ENCODE results near the gene AKT2. TPM values are rescaled to one million over a fixed set of nuclear protein-coding genes. Genes with fewer than 3 reads are reported as not detected.

Gene AKT2
- total RNA-seq, 1 donor from 2014 or later = 105 TPM

DNA sequence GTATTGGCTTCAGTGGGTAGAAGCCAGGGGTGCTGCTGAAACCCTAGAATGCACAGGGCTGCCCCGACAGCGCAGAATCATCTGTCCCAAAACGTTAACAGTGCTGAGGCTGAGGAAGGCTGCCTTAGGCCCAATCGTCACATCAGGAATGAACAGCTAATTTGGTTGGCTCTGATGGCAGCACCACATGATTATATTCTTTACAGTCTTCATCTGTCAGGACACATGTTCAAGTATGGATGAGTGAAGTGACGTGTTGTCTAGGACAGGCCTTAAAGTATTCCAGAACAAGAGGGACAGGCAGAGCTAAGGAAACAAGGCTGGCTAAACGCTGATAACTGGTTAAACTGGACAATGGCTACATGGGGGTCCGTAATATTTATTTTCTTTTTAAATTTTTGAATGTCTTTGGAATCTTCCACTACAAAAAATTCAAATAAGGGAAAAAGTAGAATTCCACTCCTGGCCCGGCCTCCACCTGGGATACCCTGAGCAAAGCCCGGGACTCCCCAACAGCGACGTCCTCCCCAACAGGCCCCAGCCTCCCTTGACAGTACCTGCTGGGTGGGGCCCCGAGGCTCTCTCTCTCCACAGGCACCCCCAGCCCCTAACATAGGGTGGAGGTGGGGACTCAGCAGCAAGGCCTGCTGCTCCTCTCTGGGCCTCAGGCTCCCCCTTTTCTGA lies 43.9 kb downstream of the AKT2 start:
- Histone ChIP-seq H3K9me3 (no peaks in the 10 kb centered on the region), H3K27me3 (no peaks in the 10 kb centered on the region), H3K36me3 (peaks cover 0 to 58% of the 10 kb centered on the region in 2 donors), H3K27ac (no peak overlapping the region), H3K4me1 (peaks cover 30% of the 10 kb centered on the region), H3K4me3 (no peak overlapping the region)
- intact Hi-C loops (cut with DNase I) = no loop called here
- TF ChIP-seq POLR2AphosphoS5 (IDR thresholded peaks at IDR 0.05; ENCODE audit: insufficient read depth in 1 of 2, low read depth in 1 of 2) (no peak), POLR2A (IDR thresholded peaks at IDR 0.05) (no peak)
- TF ChIP-seq, protein P1, sequence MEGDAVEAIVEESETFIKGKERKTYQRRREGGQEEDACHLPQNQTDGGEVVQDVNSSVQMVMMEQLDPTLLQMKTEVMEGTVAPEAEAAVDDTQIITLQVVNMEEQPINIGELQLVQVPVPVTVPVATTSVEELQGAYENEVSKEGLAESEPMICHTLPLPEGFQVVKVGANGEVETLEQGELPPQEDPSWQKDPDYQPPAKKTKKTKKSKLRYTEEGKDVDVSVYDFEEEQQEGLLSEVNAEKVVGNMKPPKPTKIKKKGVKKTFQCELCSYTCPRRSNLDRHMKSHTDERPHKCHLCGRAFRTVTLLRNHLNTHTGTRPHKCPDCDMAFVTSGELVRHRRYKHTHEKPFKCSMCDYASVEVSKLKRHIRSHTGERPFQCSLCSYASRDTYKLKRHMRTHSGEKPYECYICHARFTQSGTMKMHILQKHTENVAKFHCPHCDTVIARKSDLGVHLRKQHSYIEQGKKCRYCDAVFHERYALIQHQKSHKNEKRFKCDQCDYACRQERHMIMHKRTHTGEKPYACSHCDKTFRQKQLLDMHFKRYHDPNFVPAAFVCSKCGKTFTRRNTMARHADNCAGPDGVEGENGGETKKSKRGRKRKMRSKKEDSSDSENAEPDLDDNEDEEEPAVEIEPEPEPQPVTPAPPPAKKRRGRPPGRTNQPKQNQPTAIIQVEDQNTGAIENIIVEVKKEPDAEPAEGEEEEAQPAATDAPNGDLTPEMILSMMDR (IDR thresholded peaks at IDR 0.05) = no peak
- no peak for DNase-seq (ENCODE audit: extremely low spot score in 2 of 2)

DNA sequence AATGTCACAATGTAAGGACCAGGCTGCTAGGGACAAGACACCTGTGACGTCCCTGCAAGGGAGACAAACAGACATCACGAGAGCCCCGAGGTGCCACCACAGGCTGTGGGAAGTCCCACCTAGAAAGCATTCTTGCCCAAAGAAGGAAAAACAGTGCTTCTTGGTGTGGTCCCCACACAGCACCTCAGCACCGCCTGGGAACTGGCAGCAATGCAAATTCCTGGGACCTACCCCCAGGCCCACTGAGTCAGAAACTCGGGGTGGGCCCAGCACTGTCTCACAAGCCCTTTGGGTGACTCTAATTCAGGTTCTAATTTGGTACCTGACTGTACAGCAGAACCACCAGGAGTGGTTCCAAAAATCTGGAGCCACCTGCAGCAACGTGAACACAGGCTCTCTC lies 44.8 kb downstream of the AKT2 start:
- DNase-seq (ENCODE audit: extremely low spot score in 2 of 2) = no peak
- H3K9me3 ChIP-seq = no peaks in the 10 kb centered on the region
- H3K27ac ChIP-seq = no peak overlapping the region
- H3K36me3 ChIP-seq = peaks cover 0 to 67% of the 10 kb centered on the region in 2 donors
- intact Hi-C loops (cut with DNase I) = no loop called here
- TF ChIP-seq POLR2AphosphoS5 (IDR thresholded peaks at IDR 0.05; ENCODE audit: insufficient read depth in 1 of 2, low read depth in 1 of 2) = no peak
- TF ChIP-seq, protein P1 (IDR thresholded peaks at IDR 0.05) = no peak
- no peak for TF ChIP-seq POLR2A (IDR thresholded peaks at IDR 0.05)
- no peak overlapping the region for H3K4me3 ChIP-seq
- H3K27me3 ChIP-seq = no peaks in the 10 kb centered on the region
- peaks cover 20% of the 10 kb centered on the region for H3K4me1 ChIP-seq

DNA sequence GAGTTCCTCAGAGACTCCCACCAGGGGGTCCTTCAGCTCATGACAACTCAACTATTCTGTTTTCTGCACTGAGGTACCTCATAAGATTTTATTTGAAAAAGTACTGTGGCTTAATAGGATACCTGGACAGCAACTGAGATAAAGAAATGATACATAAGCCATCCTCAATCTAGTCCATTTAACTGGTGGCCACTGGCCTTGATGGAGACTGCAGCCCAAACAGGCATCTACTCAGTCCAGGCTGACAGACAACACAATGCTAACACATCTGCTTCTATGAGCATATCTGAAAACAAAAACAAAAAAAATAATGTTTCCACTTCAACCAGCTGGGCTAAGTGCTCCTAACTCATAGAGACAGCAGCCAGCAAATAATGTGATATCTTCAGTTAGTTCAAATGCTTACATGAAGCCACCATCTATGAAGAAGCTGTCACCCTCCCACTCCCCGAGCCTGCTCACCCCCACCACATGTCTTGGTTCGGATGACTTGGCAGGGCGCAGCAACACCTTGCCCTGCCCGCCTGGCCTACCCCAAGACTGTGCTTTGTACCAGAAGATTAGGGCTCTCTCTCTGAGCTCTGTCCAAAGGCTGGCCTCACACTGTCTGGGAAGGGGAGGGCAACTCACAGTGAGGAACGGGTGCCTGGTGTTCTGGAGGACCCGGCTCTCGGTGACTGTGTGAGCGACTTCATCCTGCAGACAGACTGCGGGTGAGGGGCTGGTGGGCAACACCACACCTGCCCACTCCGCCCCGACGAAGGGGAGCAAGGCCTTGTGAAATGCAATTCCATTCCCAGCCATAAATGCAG lies 45.5 kb downstream of the AKT2 start:
- Histone ChIP-seq H3K36me3 (peaks cover 0 to 74% of the 10 kb centered on the region in 2 donors), H3K9me3 (no peaks in the 10 kb centered on the region), H3K4me1 (peaks cover 20% of the 10 kb centered on the region), H3K27ac (no peak overlapping the region), H3K27me3 (no peaks in the 10 kb centered on the region), H3K4me3 (no peak overlapping the region)
- DNase-seq (ENCODE audit: extremely low spot score in 2 of 2) = no peak
- no peak for TF ChIP-seq POLR2AphosphoS5 (IDR thresholded peaks at IDR 0.05; ENCODE audit: insufficient read depth in 1 of 2, low read depth in 1 of 2)
- TF ChIP-seq, protein P1 (IDR thresholded peaks at IDR 0.05) = no peak
- no peak for TF ChIP-seq POLR2A (IDR thresholded peaks at IDR 0.05)
- intact Hi-C loops (cut with DNase I) = no loop called here

DNA sequence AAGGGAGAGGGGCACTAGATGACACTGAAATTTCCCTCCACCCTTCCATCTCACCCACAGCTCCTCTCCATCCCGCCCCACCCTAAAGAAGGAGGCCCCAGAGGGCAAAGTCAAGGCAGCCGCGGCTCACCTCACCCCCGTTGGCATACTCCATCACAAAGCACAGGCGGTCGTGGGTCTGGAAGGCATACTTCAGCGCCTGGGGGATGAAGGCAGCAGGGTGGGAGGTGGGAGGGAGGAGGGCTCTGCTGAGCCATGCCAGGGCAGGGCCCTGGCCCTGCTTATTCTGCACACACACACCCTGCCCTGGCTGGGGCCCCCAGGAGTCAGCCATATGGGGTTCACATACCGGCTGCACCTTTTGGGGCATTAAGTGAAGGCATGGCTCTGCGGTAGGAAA lies 46.4 kb downstream of the AKT2 start:
- Histone ChIP-seq H3K27me3 (no peaks in the 10 kb centered on the region), H3K27ac (no peak overlapping the region), H3K4me3 (no peak overlapping the region), H3K9me3 (no peaks in the 10 kb centered on the region), H3K36me3 (peaks cover 0 to 76% of the 10 kb centered on the region in 2 donors), H3K4me1 (peaks cover 20% of the 10 kb centered on the region)
- TF ChIP-seq, protein P1 (IDR thresholded peaks at IDR 0.05) = no peak
- no peak for TF ChIP-seq POLR2AphosphoS5 (IDR thresholded peaks at IDR 0.05; ENCODE audit: insufficient read depth in 1 of 2, low read depth in 1 of 2)
- TF ChIP-seq POLR2A (IDR thresholded peaks at IDR 0.05) = no peak
- no peak for DNase-seq (ENCODE audit: extremely low spot score in 2 of 2)
- intact Hi-C loops (cut with DNase I) = no loop called here

DNA sequence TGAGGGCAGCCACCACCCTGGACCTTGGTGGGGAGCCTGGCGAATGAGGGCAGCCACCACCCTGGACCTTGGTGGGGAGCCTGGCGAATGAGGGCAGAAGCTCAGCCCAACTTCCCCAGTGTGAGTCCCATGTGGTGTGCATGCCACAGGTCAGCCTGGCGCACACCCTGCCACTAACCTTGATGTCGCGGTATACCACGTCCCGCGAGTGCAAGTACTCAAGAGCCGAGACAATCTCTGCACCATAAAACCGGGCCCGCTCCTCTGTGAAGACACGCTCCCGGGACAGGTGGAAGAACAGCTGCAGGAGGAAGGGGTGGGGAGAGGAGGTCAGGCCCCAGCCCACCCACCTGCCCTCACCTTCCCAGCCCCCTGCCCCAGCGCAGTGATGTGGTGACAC lies 47.4 kb downstream of the AKT2 start:
- no peaks in the 10 kb centered on the region for H3K27me3 ChIP-seq
- no peak for TF ChIP-seq POLR2AphosphoS5 (IDR thresholded peaks at IDR 0.05; ENCODE audit: insufficient read depth in 1 of 2, low read depth in 1 of 2)
- no peak for TF ChIP-seq POLR2A (IDR thresholded peaks at IDR 0.05)
- TF ChIP-seq, protein P1 (IDR thresholded peaks at IDR 0.05) = no peak
- intact Hi-C loops (cut with DNase I) = no loop called here
- no peaks in the 10 kb centered on the region for H3K9me3 ChIP-seq
- H3K36me3 ChIP-seq = peaks cover 0 to 81% of the 10 kb centered on the region in 2 donors
- peaks cover 13% of the 10 kb centered on the region for H3K4me1 ChIP-seq
- no peak overlapping the region for H3K27ac ChIP-seq
- no peak overlapping the region for H3K4me3 ChIP-seq
- no peak for DNase-seq (ENCODE audit: extremely low spot score in 2 of 2)

Data from vagina (tissue), 2 donors.